ENCODE data around the gene PRKX. TPM values are rescaled to one million over a fixed set of nuclear protein-coding genes. Genes with fewer than 3 reads are reported as not detected.
"Not testable (repeated sequence)": the region's sequence is repeated elsewhere in the genome, so short reads cannot be mapped to it uniquely, and the experiment has no call there.

Gene PRKX
- total RNA-seq, 1 experiment from 2014 or later: 14.8 TPM

- no peak for DNase-seq (ENCODE audit: low read depth)
These were observed 60.3 kb downstream of the PRKX start for GRCh38 chrX:3653111-3653510.

GRCh38 chrX:3651277-3651676 is 62.2 kb downstream of the PRKX start:
- DNase-seq (ENCODE audit: low read depth): peak; percentile 18

GRCh38 chrX:3648084-3648483 is 65.4 kb downstream of the PRKX start:
- no peak for DNase-seq (ENCODE audit: low read depth)

- DNase-seq (ENCODE audit: low read depth): not testable (repeated sequence)
These were observed 73.4 kb downstream of the PRKX start for GRCh38 chrX:3639858-3640631.

GRCh38 chrX:3639236-3639635 is 74.2 kb downstream of the PRKX start:
- no peak for DNase-seq (ENCODE audit: low read depth)

GRCh38 chrX:3638280-3638873 is 75.1 kb downstream of the PRKX start:
- peak; percentile 26 for DNase-seq (ENCODE audit: low read depth)

- DNase-seq (ENCODE audit: low read depth): no peak
These were observed 76.6 kb downstream of the PRKX start for GRCh38 chrX:3636803-3637202.

- no peak for DNase-seq (ENCODE audit: low read depth)
These were observed 82.3 kb downstream of the PRKX start for GRCh38 chrX:3631196-3631595.

GRCh38 chrX:3627594-3627993 is 85.9 kb downstream of the PRKX start:
- DNase-seq (ENCODE audit: low read depth): no peak

GRCh38 chrX:3621414-3621813 is 92.0 kb downstream of the PRKX start:
- DNase-seq (ENCODE audit: low read depth): no peak

- DNase-seq (ENCODE audit: low read depth): not testable (repeated sequence)
These were observed 101.7 kb downstream of the PRKX start for GRCh38 chrX:3611744-3612143.

GRCh38 chrX:3609810-3610209 is 103.6 kb downstream of the PRKX start:
- DNase-seq (ENCODE audit: low read depth): peak; percentile 72

- DNase-seq (ENCODE audit: low read depth): no peak
These were observed 110.3 kb downstream of the PRKX start for GRCh38 chrX:3603026-3603661.

- peak; percentile 43 for DNase-seq (ENCODE audit: low read depth)
These were observed 113.5 kb downstream of the PRKX start for GRCh38 chrX:3599802-3600430.

GRCh38 chrX:3598709-3599108 is 114.7 kb downstream of the PRKX start:
- no peak for DNase-seq (ENCODE audit: low read depth)

- DNase-seq (ENCODE audit: low read depth): no peak
These were observed 115.3 kb downstream of the PRKX start for GRCh38 chrX:3598046-3598605.

GRCh38 chrX:3592184-3592583 is 121.3 kb downstream of the PRKX start:
- DNase-seq (ENCODE audit: low read depth): no peak

GRCh38 chrX:3589474-3589873 is 124.0 kb downstream of the PRKX start:
- no peak for DNase-seq (ENCODE audit: low read depth)

- no peak for DNase-seq (ENCODE audit: low read depth)
These were observed 127.7 kb downstream of the PRKX start for GRCh38 chrX:3585719-3586118.

GRCh38 chrX:3584415-3584996 is 128.9 kb downstream of the PRKX start:
- DNase-seq (ENCODE audit: low read depth): no peak

- DNase-seq (ENCODE audit: low read depth): no peak
These were observed 131.0 kb downstream of the PRKX start for GRCh38 chrX:3582451-3582850.
